GM18502 (cell line): ENCODE measurements around the gene SHC4.

ENCODE experiments used
- ATAC-seq: cut with Tn5 transposase; IDR thresholded peaks from one replicate; pipeline ENCODE4 v1.9.1; 2021; ENCODE audit warnings: mild to moderate bottlenecking; ENCODE audit not compliant: unreplicated experiment, poor library complexity

Gene SHC4, protein sequence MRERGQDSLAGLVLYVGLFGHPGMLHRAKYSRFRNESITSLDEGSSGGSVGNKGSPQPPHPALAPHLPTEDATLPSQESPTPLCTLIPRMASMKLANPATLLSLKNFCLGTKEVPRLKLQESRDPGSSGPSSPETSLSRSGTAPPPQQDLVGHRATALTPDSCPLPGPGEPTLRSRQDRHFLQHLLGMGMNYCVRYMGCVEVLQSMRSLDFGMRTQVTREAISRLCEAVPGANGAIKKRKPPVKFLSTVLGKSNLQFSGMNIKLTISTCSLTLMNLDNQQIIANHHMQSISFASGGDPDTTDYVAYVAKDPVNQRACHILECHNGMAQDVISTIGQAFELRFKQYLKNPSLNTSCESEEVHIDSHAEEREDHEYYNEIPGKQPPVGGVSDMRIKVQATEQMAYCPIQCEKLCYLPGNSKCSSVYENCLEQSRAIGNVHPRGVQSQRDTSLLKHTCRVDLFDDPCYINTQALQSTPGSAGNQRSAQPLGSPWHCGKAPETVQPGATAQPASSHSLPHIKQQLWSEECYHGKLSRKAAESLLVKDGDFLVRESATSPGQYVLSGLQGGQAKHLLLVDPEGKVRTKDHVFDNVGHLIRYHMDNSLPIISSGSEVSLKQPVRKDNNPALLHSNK

DNA sequence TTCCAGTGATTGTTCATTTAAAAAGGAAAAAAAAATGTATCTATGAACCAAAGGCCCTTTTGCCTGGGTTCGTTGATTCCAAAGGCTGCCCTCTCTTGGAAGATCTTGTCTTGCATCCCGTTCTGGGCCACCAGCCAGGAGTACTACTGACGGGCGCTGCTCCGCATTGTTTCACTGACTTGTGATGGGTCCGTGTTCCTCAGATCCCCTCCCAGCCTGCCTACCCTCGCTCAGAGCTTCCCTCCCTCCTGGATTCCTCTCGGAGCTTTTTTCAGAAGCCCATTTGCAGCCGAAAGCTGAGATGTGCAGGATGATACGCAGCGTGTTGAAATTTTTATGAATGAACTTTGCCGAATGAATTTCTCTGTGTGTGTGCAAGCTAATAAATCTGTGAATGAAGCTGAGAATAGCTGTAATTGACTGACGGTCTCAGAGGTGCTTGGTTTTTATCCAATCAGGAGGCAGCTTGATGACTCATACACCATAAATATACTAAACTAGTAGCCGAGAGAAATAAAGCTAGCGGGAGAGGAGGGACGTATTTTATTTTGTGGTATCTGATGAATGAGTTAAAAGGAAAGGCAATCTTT, at the start of gene SHC4:
Gene SHC4 (minus strand): TSS at position 396 of the 590 bp plus-strand sequence. CDS start 904 bp downstream, outside the sequence.
- no peak for ATAC-seq

- ATAC-seq, result no peak
These were observed 35.6 kb upstream of the SHC4 start for GRCh38 chr15:48999314-48999713.

DNA sequence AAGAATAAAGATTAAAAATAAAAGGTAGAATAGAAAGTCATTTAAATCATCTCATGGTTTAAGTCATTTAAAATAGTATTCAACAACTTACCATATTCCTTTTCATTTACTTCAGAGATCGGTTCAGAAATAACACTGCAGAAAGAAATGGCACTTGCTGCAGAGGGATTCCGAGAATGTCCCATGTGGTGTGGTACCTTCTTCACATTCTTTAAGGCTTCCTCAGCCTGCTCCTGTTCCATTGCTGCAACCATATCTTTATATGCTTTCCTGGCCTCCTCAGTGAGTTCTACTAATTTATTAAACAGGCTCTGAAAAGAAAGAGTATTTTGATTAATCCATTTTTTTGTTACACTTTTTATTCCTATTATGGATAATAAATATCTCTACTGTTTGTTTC, 32.6 kb upstream of the SHC4 start:
- no peak for ATAC-seq

DNA sequence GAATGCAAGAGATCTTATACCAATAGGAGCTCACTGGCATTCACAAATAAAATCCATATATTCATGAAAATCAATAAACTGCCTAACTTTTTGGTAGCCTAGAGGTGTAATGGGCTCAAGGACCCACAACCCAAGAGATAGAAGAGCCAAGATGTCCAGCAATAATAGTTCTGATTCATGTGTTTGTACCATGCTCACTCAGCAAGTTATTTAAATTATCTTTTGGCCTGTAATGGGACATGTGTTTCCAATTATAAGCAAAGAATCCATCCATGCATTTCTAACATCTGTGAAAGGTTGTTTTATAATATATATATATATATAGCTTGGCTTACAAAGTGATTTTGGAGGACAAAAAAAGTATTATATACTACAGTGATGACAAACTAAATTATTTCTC, 29.7 kb upstream of the SHC4 start:
- ATAC-seq, result no peak

DNA sequence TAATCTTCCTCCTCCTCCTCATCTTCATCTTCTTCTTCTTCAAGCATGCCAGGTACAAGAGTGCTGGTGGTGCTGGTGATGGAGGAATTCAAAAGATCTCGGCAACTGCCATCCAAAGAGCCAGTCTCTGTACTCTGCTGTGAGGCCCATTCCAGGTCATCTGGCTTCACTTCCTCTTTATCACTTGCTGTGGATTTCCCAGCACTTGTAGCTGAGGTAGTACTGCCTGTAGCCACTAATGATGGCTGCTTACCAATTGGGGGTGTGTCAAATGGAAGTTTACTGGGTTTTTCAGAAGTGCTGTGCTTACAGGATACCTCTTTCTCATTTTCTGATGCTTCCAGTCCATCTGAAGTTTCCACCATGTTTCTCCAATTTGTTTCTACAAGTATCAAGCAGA, 28.8 kb upstream of the SHC4 start:
- ATAC-seq, result peak; percentile 79

GRCh38 chr15:48992096-48992495, 28.4 kb upstream of the SHC4 start:
- no peak for ATAC-seq

- ATAC-seq, result no peak
These were observed 25.5 kb upstream of the SHC4 start for GRCh38 chr15:48989170-48989569.

- no peak for ATAC-seq
These were observed 23.4 kb upstream of the SHC4 start for GRCh38 chr15:48987142-48987541.

DNA sequence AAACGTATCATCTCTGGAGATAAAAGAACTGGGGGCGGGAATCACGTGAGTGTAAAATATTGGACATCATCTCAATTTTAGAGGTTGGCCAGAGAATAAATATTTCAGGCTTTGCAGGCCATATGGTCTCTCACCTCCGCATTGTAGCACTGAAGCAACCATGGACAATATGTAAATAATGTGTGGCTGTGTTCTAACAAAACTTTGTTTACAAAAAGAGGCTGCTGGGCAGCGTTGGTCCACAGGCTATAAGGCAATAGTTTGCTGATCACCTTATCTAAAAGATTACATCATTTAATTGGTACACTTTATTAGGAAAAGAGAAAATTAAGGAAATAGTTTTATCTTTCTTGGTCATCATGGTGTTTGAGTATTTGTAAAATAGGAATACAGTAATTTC, 22.5 kb upstream of the SHC4 start:
- ATAC-seq, result no peak

DNA sequence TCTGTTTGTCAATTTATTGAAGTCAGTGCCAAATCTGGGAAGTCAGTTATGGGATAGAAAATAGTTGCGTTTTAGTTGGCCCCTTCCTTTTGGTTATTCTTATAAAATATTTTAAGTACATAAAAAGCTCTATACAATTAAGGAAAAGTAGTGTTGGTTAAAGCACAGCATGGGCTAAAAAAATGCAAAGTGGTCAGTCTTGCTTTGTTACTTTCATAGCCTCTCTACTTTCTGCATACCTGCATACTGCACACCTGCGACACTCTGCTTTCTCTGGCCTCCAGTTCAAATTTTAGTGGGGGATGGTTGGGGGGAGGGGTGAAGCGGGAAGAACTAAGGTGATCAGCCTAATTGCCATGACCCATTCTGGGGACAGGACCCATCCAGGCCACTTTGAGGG, 21.8 kb upstream of the SHC4 start:
- no peak for ATAC-seq

- ATAC-seq, result no peak
These were observed 21.2 kb upstream of the SHC4 start for GRCh38 chr15:48984811-48985352.

DNA sequence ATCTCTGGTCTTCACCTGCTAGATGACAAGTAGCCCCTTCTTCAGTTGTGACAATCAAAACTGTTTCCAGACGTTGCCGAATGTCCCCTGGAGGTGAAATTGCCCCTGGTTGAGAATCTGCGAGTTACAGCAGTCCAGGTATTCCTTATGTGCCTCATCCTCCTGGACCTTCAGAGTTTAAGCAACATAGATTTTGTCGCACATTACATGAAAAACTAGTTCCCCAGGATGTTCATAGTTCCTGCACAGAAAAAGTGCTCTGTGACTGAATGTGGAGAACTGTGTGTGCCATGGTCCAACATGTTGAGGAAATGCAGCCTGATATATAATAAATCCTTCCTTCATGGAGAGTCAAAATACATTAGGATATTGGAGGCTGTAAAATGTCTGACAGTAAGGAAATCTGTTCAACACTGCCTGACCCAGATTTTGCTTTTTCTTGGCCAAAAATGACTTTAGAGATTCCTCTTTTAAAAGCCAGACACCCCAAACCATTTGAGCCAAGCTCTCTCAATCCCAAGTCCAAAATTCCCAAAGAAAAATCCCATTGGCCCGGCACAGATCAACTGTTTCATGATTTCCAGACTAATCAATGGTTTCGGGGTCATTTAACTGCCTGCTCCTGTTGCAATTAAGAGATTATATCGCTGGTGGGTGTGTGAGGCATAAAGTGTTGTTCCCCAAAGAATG, 20.4 kb upstream of the SHC4 start:
- no peak for ATAC-seq

GRCh38 chr15:48983300-48983699, 19.6 kb upstream of the SHC4 start:
- no peak for ATAC-seq

- ATAC-seq, result no peak
These were observed 18.2 kb upstream of the SHC4 start for GRCh38 chr15:48981941-48982340.

DNA sequence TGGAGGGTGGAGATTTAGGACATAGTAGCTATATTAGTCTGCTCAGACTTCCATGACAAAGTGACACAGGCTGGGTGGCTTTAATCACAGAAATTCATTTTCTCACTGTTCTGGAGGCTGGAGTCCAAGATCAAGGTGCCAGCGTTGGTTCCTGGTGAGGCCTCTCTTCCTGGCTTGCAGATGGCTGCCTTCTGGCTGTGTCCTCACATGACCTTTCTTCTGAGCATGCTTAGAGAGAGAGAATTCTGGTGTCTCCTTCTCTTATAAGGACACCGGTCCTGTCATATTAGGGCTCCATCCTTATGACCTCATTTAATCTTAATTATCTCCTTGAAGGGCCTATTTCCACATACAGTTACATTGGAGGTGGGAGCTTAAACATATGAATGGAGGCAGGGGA, 14.9 kb upstream of the SHC4 start:
- ATAC-seq, result no peak

DNA sequence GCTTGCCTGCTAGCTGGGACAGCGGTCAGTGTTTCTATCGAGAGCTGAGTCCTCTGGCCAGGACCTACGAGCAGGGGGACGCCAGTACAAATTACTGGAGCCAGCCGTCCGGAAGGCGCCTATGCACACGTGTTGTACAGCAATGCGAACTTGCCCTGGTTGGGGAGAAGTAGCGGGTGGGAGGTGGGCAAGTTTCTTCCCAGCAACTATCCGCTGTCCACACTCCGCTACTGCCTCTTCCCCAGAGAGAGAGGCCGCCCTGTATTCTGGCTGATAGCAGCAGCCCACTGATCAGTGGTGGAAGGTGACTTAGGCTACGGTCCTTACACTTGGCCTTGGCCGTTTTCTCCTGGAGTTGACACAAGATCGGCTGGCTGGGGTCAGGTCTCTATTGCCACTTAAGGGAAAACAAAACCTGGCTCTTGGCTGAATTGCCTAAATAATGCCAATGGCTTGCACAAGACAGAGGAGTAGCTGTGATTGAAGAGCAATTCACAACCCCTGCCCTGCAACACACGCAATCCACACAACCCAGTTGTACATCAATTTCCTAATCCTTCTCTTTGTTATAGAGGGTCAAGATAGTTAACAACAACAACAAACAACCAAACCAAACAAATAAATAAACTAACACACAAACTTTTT, 12.8 kb upstream of the SHC4 start:
- no peak for ATAC-seq

GRCh38 chr15:48975472-48976419, 12.0 kb upstream of the SHC4 start:
- ATAC-seq, result peak; percentile 97

GRCh38 chr15:48974882-48975281, 11.2 kb upstream of the SHC4 start:
- ATAC-seq, result no peak
